HepG2 (cell line): ENCODE results near the gene TMEM198. TPM values are rescaled to one million over a fixed set of nuclear protein-coding genes. Genes with fewer than 3 reads are reported as not detected.

Experiments
- ARID4A ChIP-seq: sonication (generic); formaldehyde crosslinking; IDR thresholded peaks from 2 replicates; pipeline ENCODE4 v1.5.0; 2020; ENCODE audit warnings: mild to moderate bottlenecking, missing genetic modification reagents, borderline replicate concordance
- BATF2 ChIP-seq: sonication (generic); formaldehyde crosslinking; IDR thresholded peaks from 2 replicates; pipeline ENCODE4 v1.8.0; 2022; ENCODE audit warnings: mild to moderate bottlenecking, missing genetic modification reagents, moderate library complexity
- CREB3 ChIP-seq: sonication (generic); formaldehyde crosslinking; IDR thresholded peaks from 2 replicates; pipeline ENCODE4 v1.5.0; 2020; ENCODE audit warnings: missing genetic modification reagents
- DNMT1 ChIP-seq: sonication (generic); formaldehyde crosslinking; IDR thresholded peaks from 2 replicates; pipeline ENCODE4 v1.5.1; 2020; ENCODE audit warnings: mild to moderate bottlenecking, missing genetic modification reagents
- FIP1L1 ChIP-seq: fragments of 200-400 bp; formaldehyde crosslinking; IDR thresholded peaks from 2 replicates; pipeline ENCODE4 v1.6.1; 2018; ENCODE audit warnings: low read depth, mild to moderate bottlenecking, low read length, moderate library complexity, borderline replicate concordance; ENCODE audit not compliant: insufficient read depth
- FOXC1 ChIP-seq: sonication (generic); formaldehyde crosslinking; IDR thresholded peaks from 2 replicates; pipeline ENCODE4 v1.8.0; 2022; ENCODE audit warnings: mild to moderate bottlenecking, missing genetic modification reagents, borderline replicate concordance
- FOXP1 ChIP-seq, 2 experiments: fragments of 450-650 bp in 1 of 2; IDR thresholded peaks; 2 replicates each; pipeline ENCODE4 v1.6.1; 2017 to 2018; ENCODE audit warnings: antibody characterized with exemption in 1 of 2
- HOXA3 ChIP-seq: sonication (generic); formaldehyde crosslinking; IDR thresholded peaks from 2 replicates; pipeline ENCODE4 v1.5.0; 2020; ENCODE audit warnings: missing genetic modification reagents
- SETDB1 ChIP-seq: sonication (generic); formaldehyde crosslinking; IDR thresholded peaks from 2 replicates; pipeline ENCODE4 v1.5.1; 2020; ENCODE audit warnings: missing genetic modification reagents, mild to moderate bottlenecking, borderline replicate concordance
- ZBTB4 ChIP-seq: sonication (generic); formaldehyde crosslinking; IDR thresholded peaks from 2 replicates; pipeline ENCODE4 v1.4.0; 2020; ENCODE audit warnings: missing genetic modification reagents, mild to moderate bottlenecking, borderline replicate concordance
- ZMAT3 ChIP-seq: sonication (generic); formaldehyde crosslinking; conservative IDR thresholded peaks from 2 replicates; pipeline ENCODE4 v1.7.0; 2021; ENCODE audit warnings: missing genetic modification reagents
- ZNF687 ChIP-seq: sonication (generic); formaldehyde crosslinking; IDR thresholded peaks from 2 replicates; pipeline ENCODE4 v1.5.1; 2020; ENCODE audit warnings: mild to moderate bottlenecking, missing genetic modification reagents, moderate library complexity
- ZSCAN20 ChIP-seq: sonication (generic); formaldehyde crosslinking; IDR thresholded peaks from 2 replicates; pipeline ENCODE4 v1.4.0; 2020; ENCODE audit warnings: missing genetic modification reagents, mild to moderate bottlenecking, borderline replicate concordance
- polyA plus RNA-seq, 8 experiments: library from polyadenylated mRNA; depleted of rRNA in 3 of 8; stranded (reverse) in 7 of 8; unstranded in 1 of 8; fragments of >200 nt; fragmentation: Illumina TruSeq in 4 of 8; extraction: Trizol in 4 of 8; gene quantifications; 2 replicates each; pipeline versions ENCODE4 v1.2.1 to v1.2.3, GENCODE V29; 2011 to 2016; ENCODE audit warnings: low read depth in 4 of 8, missing spikeins in 1 of 8, mixed read lengths in 1 of 8; ENCODE audit not compliant: insufficient read depth in 1 of 8
- total RNA-seq, 5 experiments: library from RNA; depleted of rRNA; stranded (reverse); fragments of >200 nt; fragmentation: Illumina TruSeq; extraction: Trizol; gene quantifications; 2 replicates each; pipeline ENCODE4 v1.2.3, GENCODE V29; 2016; ENCODE audit warnings: low read depth in 1 of 5

The TMEM198 gene
- total and polyA plus RNA-seq, 2 of the 13 experiments (the other 11 are each of a cell fraction or from before 2014, with no cell fraction given), result 17.3 to 23.5 TPM

- TF ChIP-seq ZBTB4 (CRISPR knock-in tag) (0 out of 2 replicates have a peak, but pooled peaks have one; percentile 61), ZNF687 (CRISPR knock-in tag) (peak; percentile 97), ZMAT3 (CRISPR knock-in tag) (0 out of 2 replicates have a peak, but pooled peaks have one; percentile 72), FIP1L1 (no peak), CREB3 (CRISPR knock-in tag) (no peak), ZSCAN20 (peak; percentile 70; the same call in 1 of the 2 replicates), FOXC1 (CRISPR knock-in tag) (peak; percentile 58; the same call in 1 of the 2 replicates), FOXP1 (IDR thresholded peaks at IDR 0.05) (no peak), FOXP1 (CRISPR knock-in tag; IDR thresholded peaks at IDR 0.05) (peak; percentile 11; the same call in 1 of the 2 replicates), HOXA3 (peak; percentile 79), SETDB1 (CRISPR knock-in tag) (0 out of 2 replicates have a peak, but pooled peaks have one; percentile 69), ARID4A (CRISPR knock-in tag) (peak; percentile 99), BATF2 (CRISPR knock-in tag) (peak; percentile 1; the same call in 1 of the 2 replicates), DNMT1 (0 out of 2 replicates have a peak, but pooled peaks have one; percentile 28)
Measured at GRCh38 chr2:219597552-219598307, 53.9 kb downstream of the TMEM198 start, which contains the start of gene STK11IP (continued).
